Ecto neural progenitor cell (in vitro differentiated cells): ENCODE data around the gene AIM2.
"Not testable (repeated sequence)": the region's sequence is repeated elsewhere in the genome, so short reads cannot be mapped to it uniquely, and the experiment has no call there.

Experiments used
- DNase-seq: peaks from one replicate; pipeline ENCODE4 v3.0.0-alpha.2; 2018; ENCODE audit warnings: low spot score

Gene AIM2

GRCh38 chr1:159076438-159077119, at the start of gene AIM2:
Gene AIM2 (minus strand): TSS chr1:159076766. CDS start chr1:159073499, 3,267 bp downstream.
- no peak for DNase-seq

GRCh38 chr1:159123587-159123986, 47.0 kb upstream of the AIM2 start:
- DNase-seq: no peak

GRCh38 chr1:159122005-159122621, 45.5 kb upstream of the AIM2 start:
- DNase-seq: no peak

GRCh38 chr1:159121526-159121925, 45.0 kb upstream of the AIM2 start:
- no peak for DNase-seq

- DNase-seq: no peak
Observed at GRCh38 chr1:159120317-159120716, 43.8 kb upstream of the AIM2 start.

GRCh38 chr1:159113596-159114433, 37.2 kb upstream of the AIM2 start:
- no peak for DNase-seq

- not testable (repeated sequence) for DNase-seq
Observed at GRCh38 chr1:159103021-159103420, 26.5 kb upstream of the AIM2 start.

GRCh38 chr1:159100589-159100988, 24.0 kb upstream of the AIM2 start:
- no peak for DNase-seq

- no peak for DNase-seq
Observed at GRCh38 chr1:159098596-159098995, 22.0 kb upstream of the AIM2 start.

- DNase-seq: no peak
Observed at GRCh38 chr1:159092036-159092760, 15.6 kb upstream of the AIM2 start.

- no peak for DNase-seq
Observed at GRCh38 chr1:159091607-159092031, 15.1 kb upstream of the AIM2 start.

- DNase-seq: no peak
Observed at GRCh38 chr1:159091180-159091560, 14.6 kb upstream of the AIM2 start.

GRCh38 chr1:159090286-159091179, 14.0 kb upstream of the AIM2 start:
- DNase-seq: no peak

- no peak for DNase-seq
Observed at GRCh38 chr1:159089184-159089791, 12.7 kb upstream of the AIM2 start.

GRCh38 chr1:159088546-159089183, 12.1 kb upstream of the AIM2 start:
- DNase-seq: no peak

GRCh38 chr1:159088050-159088449, 11.5 kb upstream of the AIM2 start:
- no peak for DNase-seq

GRCh38 chr1:159084867-159085266, 8.3 kb upstream of the AIM2 start:
- no peak for DNase-seq

- no peak for DNase-seq
Observed at GRCh38 chr1:159084152-159084551, 7.6 kb upstream of the AIM2 start.

- DNase-seq: no peak
Observed at GRCh38 chr1:159083013-159083412, 6.4 kb upstream of the AIM2 start.

- DNase-seq: no peak
Observed at GRCh38 chr1:159081626-159082025, 5.1 kb upstream of the AIM2 start.
